ENCODE results near the gene AHI1. TPM values are rescaled to one million over a fixed set of nuclear protein-coding genes. Genes with fewer than 3 reads are reported as not detected.

AHI1 gene
- total and polyA plus RNA-seq, 10 of the 15 experiments (the other 5 are each of a cell fraction or from before 2014, with no cell fraction given), result 3.2 to 9.5 (median 4.6) TPM

DNA sequence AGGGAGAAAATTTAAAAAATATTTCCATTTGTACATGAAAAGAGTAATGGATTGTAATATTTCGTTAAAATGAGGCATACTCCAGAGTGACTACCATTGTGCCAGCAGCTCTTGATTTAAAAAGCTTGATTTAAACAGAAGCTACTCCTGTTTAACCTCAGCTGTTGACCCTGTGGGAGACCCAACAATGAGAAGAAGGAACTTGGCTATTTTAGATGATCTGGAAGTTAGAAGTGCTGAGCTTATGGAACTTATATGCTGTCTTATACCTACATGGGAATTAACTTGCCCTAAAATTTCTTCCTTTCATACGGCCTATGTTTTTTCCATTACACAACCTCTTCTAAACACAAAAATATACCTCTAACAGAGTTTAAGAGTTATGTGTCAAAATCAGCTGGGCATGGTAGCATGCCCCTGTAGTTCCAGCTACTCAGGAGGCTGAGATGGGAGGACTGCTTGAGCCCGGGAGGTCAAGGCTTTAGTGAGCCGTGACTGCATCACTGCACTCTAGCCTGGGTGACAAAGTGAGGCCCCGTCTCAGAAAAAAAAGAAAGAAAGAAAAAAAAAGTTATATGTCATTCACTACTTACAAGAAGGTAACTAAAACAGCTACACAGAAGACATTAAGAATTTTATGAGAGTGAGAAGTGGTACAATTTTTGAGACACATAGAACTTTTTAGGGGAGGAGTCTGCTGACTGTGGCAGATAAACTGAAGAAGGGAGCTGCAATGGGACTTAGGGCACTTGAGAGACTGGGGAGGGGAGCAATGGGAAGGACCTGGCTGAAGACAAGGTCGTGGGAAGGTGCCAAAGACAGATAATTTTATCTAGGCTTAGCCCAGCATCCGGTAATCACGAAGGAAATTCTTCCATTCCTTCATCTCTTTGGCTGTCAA, 176.6 kb downstream of the AHI1 start (continued):
- no peak for TF ChIP-seq HCFC1 (IDR thresholded peaks at IDR 0.05; ENCODE audit: low read length)
- no peak for TF ChIP-seq YBX1 (IDR thresholded peaks at IDR 0.05)

DNA sequence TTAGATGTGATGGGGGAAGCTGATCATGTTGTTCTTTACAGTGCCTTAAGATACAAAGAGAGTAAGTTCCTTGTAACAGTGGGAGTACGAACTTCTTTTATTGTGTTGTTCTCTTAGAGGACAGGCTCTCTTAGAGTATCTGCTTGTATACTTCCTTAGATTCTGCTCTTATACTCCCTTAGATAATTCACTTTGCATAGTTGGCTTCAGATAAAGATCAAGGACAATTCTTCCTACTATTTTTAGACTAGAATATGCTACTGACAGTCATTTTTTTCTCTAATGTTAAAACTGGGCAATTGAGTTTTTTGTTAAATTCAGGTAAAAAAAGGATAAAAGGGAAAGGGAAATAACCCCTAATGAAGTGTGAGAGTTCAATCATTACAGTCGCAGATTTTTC, 177.7 kb downstream of the AHI1 start:
- Histone ChIP-seq H3K4me3 (no peak overlapping the region), H3K9me3 (replicated peaks; ENCODE audit: control insufficient read depth, insufficient read depth, low read length) (no peaks in the 10 kb centered on the region), H3K79me2 (ENCODE audit: control insufficient read depth, insufficient read depth, low read length) (no peaks in the 10 kb centered on the region), H3K9ac (ENCODE audit: control insufficient read depth, insufficient read depth, low read length) (no peak overlapping the region), H3K4me1 (ENCODE audit: control insufficient read depth, insufficient read depth, low read length) (peaks cover 22% of the 10 kb centered on the region), H3K27ac (ENCODE audit: control insufficient read depth, insufficient read depth) (no peak overlapping the region), H4K20me1 (ENCODE audit: control insufficient read depth, insufficient read depth) (no peaks in the 10 kb centered on the region), H3K36me3 (ENCODE audit: control insufficient read depth in 2 of 2, insufficient read depth in 2 of 2, low read length in 1 of 2) (no peaks in the 10 kb centered on the region), H3K27me3 (replicated peaks in 1 of 2; ENCODE audit: control insufficient read depth in 2 of 2, insufficient read depth in 2 of 2, low read length in 1 of 2) (no peaks in the 10 kb centered on the region), H2AFZ (ENCODE audit: control insufficient read depth, low read depth, low read length) (no peak overlapping the region), H3K4me2 (ENCODE audit: control insufficient read depth, insufficient read depth) (no peak overlapping the region)
- DNase-seq (ENCODE audit: low read depth, low spot score) (no peak), FAIRE-seq (no peak), ATAC-seq (no peak)
- in situ Hi-C loops (cut with MboI) (no loop called here), intact Hi-C loops (cut with micrococcal nuclease; ENCODE audit: unreplicated experiment) (no loop called here)
- CTCF ChIA-PET, result interaction anchor here (1.0 to 1.8 kb wide), 2 partner anchors 11 to 177 kb away, joined by 4 to 5 read pairs; no protein-coding TSS in a partner anchor
- SMC1A ChIA-PET (ENCODE audit: uncharacterized antibody, unreplicated experiment), result interaction anchor here (0.7 to 2.6 kb wide), 13 partner anchors 10 to 191 kb away, joined by 3 to 24 read pairs (median 4); no protein-coding TSS in a partner anchor
- RAD21 ChIA-PET (ENCODE audit: unreplicated experiment), result interaction anchor here (1.1 to 1.3 kb wide), 2 partner anchors 10 to 11 kb away, joined by 3 to 4 read pairs; no protein-coding TSS in a partner anchor
- POLR2A ChIA-PET, result no interaction called here
- WGBS (ENCODE audit: insufficient coverage, insufficient replicate concordance, low lambda C conversion rate, missing lambda C conversion rate), result 96% methylated on average over 2 of the region's 2 CpGs
- no TSS peak for BruUV-seq (replicated peaks)
- no peak for TF ChIP-seq EZH2 (IDR thresholded peaks at IDR 0.05; ENCODE audit: borderline replicate concordance, control insufficient read depth, low read depth, low read length)
- no peak for TF ChIP-seq ZBTB33 (IDR thresholded peaks at IDR 0.05)
- TF ChIP-seq SREBF1 (IDR thresholded peaks at IDR 0.05; ENCODE audit: low read length), result no peak
- no peak for TF ChIP-seq JUNB (IDR thresholded peaks at IDR 0.05)
- TF ChIP-seq TCF7 (IDR thresholded peaks at IDR 0.05; ENCODE audit: borderline replicate concordance), result no peak
- TF ChIP-seq MTA3 (IDR thresholded peaks at IDR 0.05; ENCODE audit: borderline replicate concordance, low read length), result no peak
- no peak for TF ChIP-seq TAF1 (IDR thresholded peaks at IDR 0.05; ENCODE audit: borderline replicate concordance, low read depth, low read length)
- TF ChIP-seq, protein P1, sequence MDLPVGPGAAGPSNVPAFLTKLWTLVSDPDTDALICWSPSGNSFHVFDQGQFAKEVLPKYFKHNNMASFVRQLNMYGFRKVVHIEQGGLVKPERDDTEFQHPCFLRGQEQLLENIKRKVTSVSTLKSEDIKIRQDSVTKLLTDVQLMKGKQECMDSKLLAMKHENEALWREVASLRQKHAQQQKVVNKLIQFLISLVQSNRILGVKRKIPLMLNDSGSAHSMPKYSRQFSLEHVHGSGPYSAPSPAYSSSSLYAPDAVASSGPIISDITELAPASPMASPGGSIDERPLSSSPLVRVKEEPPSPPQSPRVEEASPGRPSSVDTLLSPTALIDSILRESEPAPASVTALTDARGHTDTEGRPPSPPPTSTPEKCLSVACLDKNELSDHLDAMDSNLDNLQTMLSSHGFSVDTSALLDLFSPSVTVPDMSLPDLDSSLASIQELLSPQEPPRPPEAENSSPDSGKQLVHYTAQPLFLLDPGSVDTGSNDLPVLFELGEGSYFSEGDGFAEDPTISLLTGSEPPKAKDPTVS (IDR thresholded peaks at IDR 0.05; ENCODE audit: low read depth, low read length), result no peak
- no peak for TF ChIP-seq CHD2 (IDR thresholded peaks at IDR 0.05; ENCODE audit: borderline replicate concordance, low read depth, low read length)
- TF ChIP-seq SMC3 (IDR thresholded peaks at IDR 0.05; ENCODE audit: borderline replicate concordance, low read length), result no peak
- TF ChIP-seq ZNF592 (IDR thresholded peaks at IDR 0.05), result no peak

Measured in GM12878 (cell line).